NCI-H345 (cell line): ENCODE measurements around the gene SCFD2.

Source experiments
- DNase-seq: peaks from one replicate; lab custom pipeline; 2025; lab: John Stamatoyannopoulos, UW

Gene SCFD2

GRCh38 chr4:52880994-52881393 lies 484.9 kb downstream of the SCFD2 start:
- DNase-seq: no peak

GRCh38 chr4:52879471-52879870 lies 486.4 kb downstream of the SCFD2 start:
- no peak for DNase-seq

GRCh38 chr4:52877694-52878093 lies 488.2 kb downstream of the SCFD2 start:
- no peak for DNase-seq

- no peak for DNase-seq
Measured at GRCh38 chr4:52877036-52877435, 488.8 kb downstream of the SCFD2 start.

- no peak for DNase-seq
Measured at GRCh38 chr4:52876069-52876468, 489.8 kb downstream of the SCFD2 start.

- no peak for DNase-seq
Measured at GRCh38 chr4:52874948-52875347, 490.9 kb downstream of the SCFD2 start.

- DNase-seq: no peak
Measured at GRCh38 chr4:52873861-52874343, 492.0 kb downstream of the SCFD2 start.

GRCh38 chr4:52873191-52873590 lies 492.7 kb downstream of the SCFD2 start:
- DNase-seq: no peak

GRCh38 chr4:52870225-52870624 lies 495.6 kb downstream of the SCFD2 start:
- no peak for DNase-seq

GRCh38 chr4:52869656-52870055 lies 496.2 kb downstream of the SCFD2 start:
- DNase-seq: no peak

GRCh38 chr4:52869196-52869595 lies 496.7 kb downstream of the SCFD2 start:
- no peak for DNase-seq

- DNase-seq: peak; percentile 25
Measured at GRCh38 chr4:52868133-52868532, 497.7 kb downstream of the SCFD2 start.

- DNase-seq: no peak
Measured at GRCh38 chr4:52867163-52867562, 498.7 kb downstream of the SCFD2 start.

- no peak for DNase-seq
Measured at GRCh38 chr4:52866734-52867133, 499.1 kb downstream of the SCFD2 start.

- no peak for DNase-seq
Measured at GRCh38 chr4:52865300-52865699, 500.6 kb downstream of the SCFD2 start.

- peak; percentile 97 for DNase-seq
Measured at GRCh38 chr4:52864793-52865192, 501.1 kb downstream of the SCFD2 start.

GRCh38 chr4:52863324-52863723 lies 502.5 kb downstream of the SCFD2 start:
- no peak for DNase-seq

- no peak for DNase-seq
Measured at GRCh38 chr4:52862639-52863161, 503.2 kb downstream of the SCFD2 start.

GRCh38 chr4:52861879-52862616 lies 503.8 kb downstream of the SCFD2 start, which contains the start of gene RASL11B:
TSS of gene RASL11B (plus strand) at chr4:52862317. CDS start at chr4:52862508, 191 bp downstream.
- peak; percentile 89 for DNase-seq

- DNase-seq: no peak
Measured at GRCh38 chr4:52861171-52861823, 504.6 kb downstream of the SCFD2 start.

- DNase-seq: no peak
Measured at GRCh38 chr4:52860361-52860760, 505.5 kb downstream of the SCFD2 start.

GRCh38 chr4:52856801-52857200 lies 509.1 kb downstream of the SCFD2 start:
- no peak for DNase-seq

- DNase-seq: no peak
Measured at GRCh38 chr4:52853351-52853750, 512.5 kb downstream of the SCFD2 start.
